Measurements from ENCODE around the gene STS.

DNA sequence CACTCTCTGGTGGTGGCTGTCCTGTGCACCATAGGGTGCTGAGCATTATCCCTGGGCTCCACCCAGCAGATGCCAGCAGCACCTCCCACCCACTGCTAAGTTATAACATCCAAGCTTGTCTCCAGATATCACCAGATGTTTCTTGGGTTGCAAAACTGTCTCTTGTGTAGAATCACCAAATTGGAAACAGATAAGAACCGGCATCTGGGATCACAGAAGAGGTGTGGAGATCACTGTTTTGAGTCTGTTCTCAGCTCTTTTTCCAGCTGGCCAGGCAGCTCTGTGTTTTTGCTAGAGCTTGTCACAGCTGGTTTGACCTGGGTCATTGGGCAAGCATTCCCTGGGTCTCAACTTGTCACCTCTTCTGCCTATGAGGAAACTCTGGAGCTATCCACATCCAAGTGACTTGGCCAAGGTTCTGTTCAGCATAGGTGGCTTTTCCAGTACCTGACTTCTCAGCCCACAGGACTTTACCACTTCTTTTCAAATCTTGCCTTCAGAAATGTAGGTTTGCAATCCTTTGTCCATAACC lies 15.7 kb downstream of the STS start:
- TF ChIP-seq, protein P1, sequence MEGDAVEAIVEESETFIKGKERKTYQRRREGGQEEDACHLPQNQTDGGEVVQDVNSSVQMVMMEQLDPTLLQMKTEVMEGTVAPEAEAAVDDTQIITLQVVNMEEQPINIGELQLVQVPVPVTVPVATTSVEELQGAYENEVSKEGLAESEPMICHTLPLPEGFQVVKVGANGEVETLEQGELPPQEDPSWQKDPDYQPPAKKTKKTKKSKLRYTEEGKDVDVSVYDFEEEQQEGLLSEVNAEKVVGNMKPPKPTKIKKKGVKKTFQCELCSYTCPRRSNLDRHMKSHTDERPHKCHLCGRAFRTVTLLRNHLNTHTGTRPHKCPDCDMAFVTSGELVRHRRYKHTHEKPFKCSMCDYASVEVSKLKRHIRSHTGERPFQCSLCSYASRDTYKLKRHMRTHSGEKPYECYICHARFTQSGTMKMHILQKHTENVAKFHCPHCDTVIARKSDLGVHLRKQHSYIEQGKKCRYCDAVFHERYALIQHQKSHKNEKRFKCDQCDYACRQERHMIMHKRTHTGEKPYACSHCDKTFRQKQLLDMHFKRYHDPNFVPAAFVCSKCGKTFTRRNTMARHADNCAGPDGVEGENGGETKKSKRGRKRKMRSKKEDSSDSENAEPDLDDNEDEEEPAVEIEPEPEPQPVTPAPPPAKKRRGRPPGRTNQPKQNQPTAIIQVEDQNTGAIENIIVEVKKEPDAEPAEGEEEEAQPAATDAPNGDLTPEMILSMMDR (IDR thresholded peaks at IDR 0.05; ENCODE audit: low read depth, low read length), result no peak
- TF ChIP-seq POLR2A (IDR thresholded peaks at IDR 0.05; ENCODE audit: extremely low read depth, insufficient read length), result no peak
- TF ChIP-seq, protein P2, sequence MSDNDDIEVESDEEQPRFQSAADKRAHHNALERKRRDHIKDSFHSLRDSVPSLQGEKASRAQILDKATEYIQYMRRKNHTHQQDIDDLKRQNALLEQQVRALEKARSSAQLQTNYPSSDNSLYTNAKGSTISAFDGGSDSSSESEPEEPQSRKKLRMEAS (IDR thresholded peaks at IDR 0.05; ENCODE audit: low read depth, low read length), result no peak

Data from NB4 (cell line).